Measurements from ENCODE around the gene LRMDA.

Gene LRMDA

DNA sequence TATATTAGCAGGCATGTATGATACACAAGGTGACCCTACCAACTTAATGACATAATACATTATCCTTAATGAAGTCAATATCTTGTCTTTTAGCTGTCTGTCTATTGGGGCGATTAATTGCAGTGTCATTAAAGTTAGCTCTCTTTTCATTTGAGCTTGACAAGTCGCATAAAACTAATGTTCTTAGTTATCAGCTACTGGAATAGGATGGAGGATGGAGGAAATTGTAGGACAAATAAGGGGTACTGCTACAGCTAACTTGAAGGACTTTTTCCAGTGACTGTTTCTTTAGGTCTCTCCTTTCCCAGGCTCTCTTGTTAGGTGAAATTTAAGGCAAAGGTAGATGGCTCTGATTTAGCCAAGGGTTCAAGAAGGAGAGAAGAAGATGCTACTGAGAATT, 506.4 kb downstream of the LRMDA start:
- ATAC-seq, result no peak
- Mint-ChIP-seq H3K27me3 (no peaks in the 10 kb centered on the region), H3K27ac (no peak overlapping the region), H3K4me1 (no peaks in the 10 kb centered on the region), H3K4me3 (no peak overlapping the region), H3K36me3 (no peaks in the 10 kb centered on the region), H3K9me3 (no peaks in the 10 kb centered on the region)

DNA sequence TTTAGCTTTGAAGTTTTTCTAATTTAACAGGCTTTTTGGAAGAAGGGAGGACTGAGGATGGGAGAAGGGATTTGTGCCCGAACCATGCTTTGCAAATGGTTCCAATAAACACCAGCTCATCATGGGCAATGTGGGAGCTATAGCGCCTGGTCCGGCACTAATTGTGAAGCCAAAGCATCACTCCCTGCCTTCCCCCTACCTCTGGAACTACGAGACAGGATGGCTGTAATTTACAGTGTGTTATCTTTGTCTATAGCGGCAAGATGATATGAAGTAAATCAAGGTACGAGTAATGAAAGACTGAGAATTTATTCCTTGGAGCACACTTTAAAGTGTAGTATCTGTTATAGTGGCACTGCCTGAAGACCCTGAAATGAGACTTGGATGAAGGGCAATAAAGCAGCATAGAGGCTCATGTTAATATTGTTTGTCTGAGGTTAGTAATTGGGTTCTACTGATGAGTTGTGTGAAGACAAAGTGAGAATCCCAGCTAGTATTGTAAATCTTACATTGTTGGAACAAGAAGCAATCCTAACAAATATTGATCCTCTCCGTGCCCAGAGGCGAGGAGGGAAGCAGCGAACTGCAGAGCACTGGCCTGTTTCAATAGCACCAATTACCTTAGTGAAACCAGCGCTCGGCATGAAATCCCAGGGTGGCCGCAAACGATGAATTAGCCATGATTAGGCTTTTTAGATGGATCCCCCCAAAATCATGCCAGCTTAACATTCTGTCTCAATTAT, 507.1 kb downstream of the LRMDA start:
- H3K27ac Mint-ChIP-seq, result no peak overlapping the region
- H3K9me3 Mint-ChIP-seq, result no peaks in the 10 kb centered on the region
- no peak overlapping the region for H3K4me3 Mint-ChIP-seq
- no peaks in the 10 kb centered on the region for H3K36me3 Mint-ChIP-seq
- H3K27me3 Mint-ChIP-seq, result no peaks in the 10 kb centered on the region
- no peak for ATAC-seq
- no peaks in the 10 kb centered on the region for H3K4me1 Mint-ChIP-seq

DNA sequence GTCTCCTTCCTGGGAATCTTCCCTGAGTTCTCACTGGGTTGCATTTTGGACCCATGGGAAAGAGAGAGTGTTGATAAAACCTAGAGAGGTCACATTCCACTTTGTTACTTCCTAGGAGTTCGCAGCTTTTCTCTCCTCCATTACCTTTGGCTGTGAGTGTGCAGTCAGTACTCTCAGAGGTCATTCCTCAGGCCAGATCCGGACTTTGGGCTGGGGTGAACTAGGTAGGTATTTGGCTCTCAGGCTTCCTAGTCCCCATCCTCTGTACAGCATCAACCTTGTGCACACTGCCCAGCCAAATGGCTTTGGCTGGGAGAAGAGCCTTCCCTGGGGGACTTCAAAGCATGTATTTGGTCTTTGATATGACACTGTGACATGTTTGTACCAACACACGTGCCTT, 508.1 kb downstream of the LRMDA start:
- Mint-ChIP-seq H3K9me3 (no peaks in the 10 kb centered on the region), H3K4me1 (no peaks in the 10 kb centered on the region), H3K36me3 (no peaks in the 10 kb centered on the region), H3K27ac (no peak overlapping the region), H3K27me3 (no peaks in the 10 kb centered on the region), H3K4me3 (no peak overlapping the region)
- no peak for ATAC-seq

DNA sequence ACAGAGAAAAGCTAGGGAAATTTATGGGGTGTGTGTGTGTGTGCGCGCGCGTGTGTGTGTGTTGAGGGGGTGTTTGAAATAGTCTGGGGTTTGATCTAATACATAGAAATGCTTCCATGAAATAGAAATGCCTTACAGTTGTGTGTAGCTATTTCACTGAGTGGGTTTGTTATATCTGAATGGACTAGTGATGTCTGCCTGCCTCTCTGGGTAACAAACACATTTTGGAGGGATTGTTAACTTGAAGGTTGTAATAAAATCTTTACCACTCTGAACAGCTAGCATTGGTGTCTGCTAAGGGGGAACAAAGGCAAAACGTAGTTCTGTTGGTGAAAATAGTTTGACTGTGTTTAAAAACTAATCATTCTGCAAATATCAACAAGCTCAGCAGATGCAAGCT, 509.3 kb downstream of the LRMDA start:
- H3K4me3 Mint-ChIP-seq, result no peak overlapping the region
- no peaks in the 10 kb centered on the region for H3K27me3 Mint-ChIP-seq
- no peak overlapping the region for H3K27ac Mint-ChIP-seq
- no peak for ATAC-seq
- no peaks in the 10 kb centered on the region for H3K4me1 Mint-ChIP-seq
- H3K9me3 Mint-ChIP-seq, result peaks cover 7% of the 10 kb centered on the region
- H3K36me3 Mint-ChIP-seq, result no peaks in the 10 kb centered on the region

DNA sequence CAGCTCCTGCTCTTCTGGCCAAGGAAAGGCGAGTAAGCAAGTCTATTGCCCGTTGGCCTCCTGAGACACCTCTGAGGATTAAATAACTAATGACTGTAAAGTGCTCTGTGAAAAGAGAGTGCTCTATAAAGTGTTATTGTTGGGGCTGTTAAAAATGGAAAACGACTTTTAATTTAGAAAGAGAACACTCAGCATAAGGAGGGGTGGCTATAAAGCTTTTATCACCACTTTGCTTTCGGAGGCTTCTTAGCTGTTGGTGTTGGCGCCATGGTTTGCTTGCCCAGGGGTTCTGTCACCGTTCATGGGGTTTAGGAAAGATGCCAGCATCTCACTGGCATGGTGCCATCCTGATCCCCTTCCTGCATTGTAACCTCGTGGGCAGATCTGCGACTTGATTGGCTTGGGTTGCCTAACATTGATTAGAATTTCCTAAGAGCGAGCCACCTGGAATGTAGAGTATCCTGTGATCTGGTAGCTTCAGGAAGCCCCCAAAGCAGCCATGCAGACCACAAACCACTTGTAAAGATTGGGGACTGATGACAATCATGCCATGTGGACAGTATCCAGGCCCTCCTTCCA, 509.9 kb downstream of the LRMDA start:
- no peaks in the 10 kb centered on the region for H3K4me1 Mint-ChIP-seq
- no peaks in the 10 kb centered on the region for H3K36me3 Mint-ChIP-seq
- ATAC-seq, result no peak
- H3K27ac Mint-ChIP-seq, result no peak overlapping the region
- no peaks in the 10 kb centered on the region for H3K27me3 Mint-ChIP-seq
- no peak overlapping the region for H3K4me3 Mint-ChIP-seq
- H3K9me3 Mint-ChIP-seq, result peaks cover 7% of the 10 kb centered on the region

DNA sequence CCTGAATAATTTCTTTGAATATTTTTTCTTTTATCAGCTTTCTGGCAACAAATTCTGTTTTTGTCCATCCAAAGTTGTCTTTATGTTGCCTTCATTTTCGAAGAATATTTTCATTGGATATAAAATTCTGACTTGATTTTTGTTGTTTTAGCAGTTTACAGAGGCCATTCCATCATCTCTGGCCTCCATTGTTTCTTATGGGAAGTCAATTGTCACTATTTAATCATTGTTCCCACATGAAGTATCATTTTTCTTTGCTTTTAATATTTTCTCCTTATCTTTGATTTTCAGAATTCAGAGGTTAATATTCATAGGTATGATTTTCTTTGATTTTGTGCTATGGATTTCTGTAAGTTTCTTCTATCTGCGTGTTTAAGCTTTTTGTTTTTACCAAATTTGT, 512.6 kb downstream of the LRMDA start:
- Mint-ChIP-seq H3K27me3 (no peaks in the 10 kb centered on the region), H3K4me1 (no peaks in the 10 kb centered on the region), H3K27ac (no peak overlapping the region), H3K36me3 (no peaks in the 10 kb centered on the region), H3K9me3 (peaks cover 7% of the 10 kb centered on the region), H3K4me3 (no peak overlapping the region)
- ATAC-seq, result no peak

DNA sequence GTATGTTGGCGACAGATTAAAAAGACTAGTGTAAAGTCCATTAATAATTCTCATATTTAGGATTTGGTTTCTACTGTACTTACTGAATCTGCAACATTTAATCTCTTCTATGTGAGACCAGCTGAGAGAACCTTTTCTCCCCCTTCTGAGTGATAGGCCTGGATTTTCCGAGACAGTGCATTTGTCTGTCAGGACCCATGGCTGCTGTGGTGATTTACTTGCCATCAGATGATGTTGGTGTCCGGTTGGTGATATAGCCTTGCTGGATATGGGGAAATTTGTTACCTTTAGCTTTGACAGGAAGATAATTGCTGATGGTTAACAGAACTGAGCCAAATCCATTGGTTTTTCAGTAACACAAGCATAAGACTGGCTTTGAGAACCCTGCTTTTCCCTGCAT, 517.2 kb downstream of the LRMDA start:
- Mint-ChIP-seq H3K36me3 (no peaks in the 10 kb centered on the region), H3K27ac (no peak overlapping the region), H3K4me1 (no peaks in the 10 kb centered on the region), H3K27me3 (no peaks in the 10 kb centered on the region), H3K4me3 (no peak overlapping the region), H3K9me3 (peaks cover 7% of the 10 kb centered on the region)
- ATAC-seq, result no peak

DNA sequence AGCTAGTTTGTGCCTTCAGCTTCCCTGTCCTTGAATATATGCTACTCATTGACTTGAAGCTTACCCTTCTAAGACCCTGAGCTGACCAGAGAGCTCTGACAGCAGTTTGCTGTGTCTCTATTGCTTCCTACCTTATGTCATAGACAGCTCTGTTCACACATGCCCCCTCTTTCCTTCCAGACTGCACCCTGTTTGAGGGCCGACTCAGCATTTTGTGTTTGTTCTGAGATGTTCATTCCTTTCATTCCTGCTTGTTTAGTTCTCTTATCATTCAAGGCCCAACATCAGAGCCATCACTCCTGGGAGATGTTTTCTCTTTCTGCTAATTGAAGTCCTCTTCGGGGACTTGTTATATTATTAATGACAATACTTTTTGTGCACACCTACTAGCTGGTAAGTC, 518.9 kb downstream of the LRMDA start:
- Mint-ChIP-seq H3K36me3 (no peaks in the 10 kb centered on the region), H3K4me3 (no peak overlapping the region), H3K9me3 (peaks cover under 1% of the 10 kb centered on the region), H3K27ac (no peak overlapping the region), H3K4me1 (no peaks in the 10 kb centered on the region), H3K27me3 (no peaks in the 10 kb centered on the region)
- no peak for ATAC-seq

DNA sequence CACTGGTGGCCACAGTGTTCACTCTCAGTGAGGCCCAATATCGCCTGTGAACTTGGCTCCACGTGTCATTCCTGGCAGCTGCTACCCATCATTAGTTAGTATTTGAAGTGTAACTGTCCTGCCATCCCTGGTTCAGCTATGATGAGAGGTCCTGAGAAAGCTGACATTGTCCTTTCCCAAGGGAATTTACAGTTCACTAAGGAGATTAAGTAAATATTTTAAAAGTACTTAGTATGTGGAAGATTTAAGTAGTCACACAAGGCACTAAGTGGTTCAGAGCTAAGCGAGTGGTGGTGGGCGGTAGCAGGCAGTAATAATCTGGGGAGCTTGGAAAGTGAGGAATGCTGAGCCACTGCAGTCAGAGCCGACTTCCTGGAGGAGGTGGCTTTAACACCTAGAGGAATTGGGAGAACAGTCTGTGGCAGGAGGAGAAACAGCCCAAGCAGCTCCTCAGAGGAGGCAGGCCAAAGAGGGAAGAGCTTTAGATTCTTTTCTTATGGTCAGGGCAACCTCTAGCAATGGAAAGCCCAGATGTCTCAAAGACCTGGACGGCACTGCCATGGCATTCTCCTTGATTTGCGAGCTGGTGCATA, 519.7 kb downstream of the LRMDA start:
- Mint-ChIP-seq H3K36me3 (no peaks in the 10 kb centered on the region), H3K27ac (no peak overlapping the region)

DNA sequence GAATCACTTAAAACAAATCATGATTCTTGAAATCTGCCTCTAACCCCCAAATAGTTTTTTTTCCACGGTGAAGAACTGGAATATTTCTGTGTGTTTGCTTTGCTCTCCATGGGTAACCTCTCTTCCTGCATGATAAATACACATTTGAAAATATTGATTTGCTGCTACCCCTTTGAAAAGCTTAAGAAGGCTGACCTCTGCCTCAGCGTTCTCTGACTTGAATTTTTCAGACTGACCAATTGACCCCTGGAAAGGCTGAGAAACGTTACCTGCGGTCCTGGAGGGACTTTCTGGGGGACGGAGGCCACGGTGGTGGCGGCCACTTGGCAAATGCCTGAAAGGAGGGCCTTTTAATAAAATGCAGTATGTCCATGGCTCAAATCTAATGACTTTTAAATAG, 520.2 kb downstream of the LRMDA start:
- Mint-ChIP-seq H3K36me3 (no peaks in the 10 kb centered on the region), H3K4me1 (no peaks in the 10 kb centered on the region), H3K9me3 (no peaks in the 10 kb centered on the region), H3K4me3 (no peak overlapping the region), H3K27me3 (no peaks in the 10 kb centered on the region), H3K27ac (no peak overlapping the region)
- no peak for ATAC-seq

More for the DNA sequence above, 519.7 kb downstream of the LRMDA start:
- Mint-ChIP-seq H3K27me3 (no peaks in the 10 kb centered on the region), H3K4me1 (no peaks in the 10 kb centered on the region), H3K4me3 (no peak overlapping the region), H3K9me3 (no peaks in the 10 kb centered on the region)
- ATAC-seq, result no peak

DNA sequence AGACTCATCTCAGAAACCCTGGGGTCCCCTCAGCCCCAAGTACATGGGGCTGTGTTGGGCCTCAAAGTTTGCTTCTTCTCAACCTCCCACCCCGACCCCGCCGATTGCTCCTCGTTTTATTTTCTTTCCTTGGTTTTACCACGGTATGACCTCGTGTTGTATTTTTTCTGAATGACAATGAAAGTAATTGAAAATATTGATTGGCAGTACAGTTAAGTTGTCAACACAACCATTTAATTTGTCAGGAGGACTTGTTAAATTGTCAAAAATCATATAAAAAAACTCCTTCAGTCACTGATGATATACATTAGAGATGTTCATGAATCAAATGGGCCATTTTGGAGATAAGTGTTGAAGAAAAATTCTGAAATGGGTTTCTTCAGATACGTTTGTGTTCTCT, 520.7 kb downstream of the LRMDA start:
- no peaks in the 10 kb centered on the region for H3K27me3 Mint-ChIP-seq
- no peaks in the 10 kb centered on the region for H3K9me3 Mint-ChIP-seq
- no peak overlapping the region for H3K4me3 Mint-ChIP-seq
- no peak for ATAC-seq
- no peaks in the 10 kb centered on the region for H3K36me3 Mint-ChIP-seq
- H3K27ac Mint-ChIP-seq, result no peak overlapping the region
- no peaks in the 10 kb centered on the region for H3K4me1 Mint-ChIP-seq

DNA sequence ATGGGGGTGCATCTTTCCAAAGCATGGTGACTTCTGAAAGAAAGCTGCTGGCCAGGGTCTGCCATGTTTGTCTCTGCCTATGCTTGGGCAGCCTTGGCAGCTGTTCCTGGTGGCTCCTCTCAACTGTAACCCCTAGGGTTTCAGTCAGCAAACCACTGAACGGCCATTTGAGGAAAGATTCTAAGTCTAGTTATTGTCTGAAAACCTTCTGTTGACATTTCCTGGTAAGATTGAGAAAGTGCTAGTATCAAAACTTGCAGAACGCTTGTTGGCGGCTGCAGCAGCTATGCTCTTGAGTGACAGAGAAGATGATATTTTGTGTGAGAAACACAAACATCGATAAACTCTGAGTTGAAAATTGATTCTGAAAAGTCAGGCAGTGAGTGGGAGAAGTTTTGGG, 523.1 kb downstream of the LRMDA start:
- Mint-ChIP-seq H3K4me3 (no peak overlapping the region), H3K27ac (no peak overlapping the region), H3K4me1 (no peaks in the 10 kb centered on the region), H3K36me3 (no peaks in the 10 kb centered on the region), H3K27me3 (no peaks in the 10 kb centered on the region), H3K9me3 (no peaks in the 10 kb centered on the region)
- ATAC-seq, result no peak

DNA sequence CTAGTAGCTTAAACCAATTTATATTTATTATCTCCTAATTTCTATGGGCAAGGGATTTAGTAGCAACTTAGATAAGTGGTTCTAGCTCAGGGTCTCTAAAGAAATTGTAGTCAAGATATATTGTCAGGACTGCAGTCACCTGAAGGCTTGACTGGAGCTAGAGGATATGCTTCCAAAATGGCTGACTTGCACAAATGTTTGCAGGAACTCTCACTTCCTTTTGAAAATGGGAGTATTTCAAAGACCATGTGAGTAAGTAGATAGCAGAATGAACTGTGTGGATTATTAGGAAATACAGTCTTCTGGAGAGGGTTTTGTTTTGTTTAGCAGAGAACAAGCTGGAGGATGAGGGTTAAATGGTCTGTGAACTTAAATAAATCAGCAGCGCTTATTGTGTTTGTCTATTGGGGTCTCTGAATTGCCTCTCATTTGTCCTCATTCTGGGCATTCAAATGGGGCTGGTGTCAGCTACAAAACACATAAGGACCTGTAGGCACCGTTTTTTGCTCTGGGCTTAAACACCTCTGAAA, 524.6 kb downstream of the LRMDA start:
- Mint-ChIP-seq H3K4me3 (no peak overlapping the region), H3K9me3 (no peaks in the 10 kb centered on the region), H3K27ac (no peak overlapping the region), H3K36me3 (no peaks in the 10 kb centered on the region), H3K27me3 (no peaks in the 10 kb centered on the region), H3K4me1 (no peaks in the 10 kb centered on the region)
- ATAC-seq, result no peak

DNA sequence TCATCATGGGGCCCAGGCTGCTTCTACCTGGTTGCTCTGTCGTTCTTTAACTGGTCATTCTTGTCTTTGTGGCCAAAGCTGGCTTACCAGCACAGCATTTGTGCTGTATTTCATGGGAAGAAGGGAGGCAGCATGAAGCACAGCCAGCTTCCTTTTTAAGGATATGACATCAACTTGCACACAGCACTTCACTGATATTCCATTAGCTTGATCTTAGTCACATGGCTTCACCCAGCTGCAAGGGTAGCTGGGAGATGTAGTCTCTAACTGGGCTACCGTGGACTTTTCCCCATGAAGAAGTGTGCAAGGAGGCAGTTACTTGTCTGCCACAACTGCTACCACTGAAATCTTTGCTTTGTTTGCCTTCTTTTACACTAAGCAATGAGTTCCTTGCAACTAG, 525.2 kb downstream of the LRMDA start:
- Mint-ChIP-seq H3K27me3 (no peaks in the 10 kb centered on the region), H3K9me3 (no peaks in the 10 kb centered on the region), H3K4me1 (no peaks in the 10 kb centered on the region), H3K4me3 (no peak overlapping the region), H3K36me3 (no peaks in the 10 kb centered on the region), H3K27ac (no peak overlapping the region)
- no peak for ATAC-seq

DNA sequence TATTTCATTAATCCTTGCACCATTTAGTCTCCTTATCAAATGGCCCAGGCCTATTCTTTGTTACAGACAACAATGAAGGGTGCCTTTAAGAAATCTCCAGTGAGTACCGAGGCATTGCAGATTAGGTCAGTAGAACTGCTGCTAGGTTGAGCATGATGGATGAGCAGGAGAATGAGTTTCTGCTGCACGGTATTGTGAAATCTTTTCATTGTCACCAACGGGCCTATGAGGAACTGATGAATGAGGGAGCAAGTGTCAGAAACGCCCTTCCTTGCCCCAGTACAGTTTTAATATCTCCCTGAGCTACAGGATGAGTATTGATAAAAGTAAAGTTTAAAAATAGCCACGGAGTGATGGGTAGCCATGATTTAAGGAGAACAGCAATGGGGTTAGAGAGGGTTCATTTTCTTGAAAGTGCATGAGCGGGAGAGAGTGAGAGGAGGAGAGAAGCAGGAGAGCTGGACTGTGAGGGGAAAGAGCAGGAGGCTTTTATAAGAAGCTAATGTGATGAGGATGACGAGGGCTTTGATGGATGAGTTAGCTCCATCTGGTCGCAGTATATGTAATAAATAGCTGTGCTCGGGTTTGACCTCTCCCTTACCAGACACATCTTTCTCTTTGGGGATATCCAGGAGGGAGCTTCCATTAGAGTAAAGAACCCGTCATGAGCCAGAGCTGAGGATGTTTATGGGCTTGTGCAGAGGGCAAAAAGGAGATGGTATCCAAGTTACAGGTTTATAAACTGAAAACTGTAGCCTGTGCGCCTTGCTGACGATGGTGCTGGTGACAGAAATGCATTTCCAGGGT, 526.1 kb downstream of the LRMDA start:
- Mint-ChIP-seq H3K4me3 (no peak overlapping the region), H3K9me3 (no peaks in the 10 kb centered on the region), H3K27ac (no peak overlapping the region), H3K36me3 (no peaks in the 10 kb centered on the region), H3K4me1 (no peaks in the 10 kb centered on the region), H3K27me3 (no peaks in the 10 kb centered on the region)
- ATAC-seq, result no peak

Data from stimulated activated memory B cell treated with anti-CD40 and anti-IgM and Interleukin-4, amounts not matched to agents 10 μg/mL and 1 μg/mL and 100 μg/mL, for 72 hours (primary cell).